Measurements from ENCODE around the gene FRMD6. TPM values are rescaled to one million over a fixed set of nuclear protein-coding genes. Genes with fewer than 3 reads are reported as not detected.

FRMD6 gene
- total and polyA plus RNA-seq, 8 donors: 5.9 to 35.2 (median 9.7) TPM

DNA sequence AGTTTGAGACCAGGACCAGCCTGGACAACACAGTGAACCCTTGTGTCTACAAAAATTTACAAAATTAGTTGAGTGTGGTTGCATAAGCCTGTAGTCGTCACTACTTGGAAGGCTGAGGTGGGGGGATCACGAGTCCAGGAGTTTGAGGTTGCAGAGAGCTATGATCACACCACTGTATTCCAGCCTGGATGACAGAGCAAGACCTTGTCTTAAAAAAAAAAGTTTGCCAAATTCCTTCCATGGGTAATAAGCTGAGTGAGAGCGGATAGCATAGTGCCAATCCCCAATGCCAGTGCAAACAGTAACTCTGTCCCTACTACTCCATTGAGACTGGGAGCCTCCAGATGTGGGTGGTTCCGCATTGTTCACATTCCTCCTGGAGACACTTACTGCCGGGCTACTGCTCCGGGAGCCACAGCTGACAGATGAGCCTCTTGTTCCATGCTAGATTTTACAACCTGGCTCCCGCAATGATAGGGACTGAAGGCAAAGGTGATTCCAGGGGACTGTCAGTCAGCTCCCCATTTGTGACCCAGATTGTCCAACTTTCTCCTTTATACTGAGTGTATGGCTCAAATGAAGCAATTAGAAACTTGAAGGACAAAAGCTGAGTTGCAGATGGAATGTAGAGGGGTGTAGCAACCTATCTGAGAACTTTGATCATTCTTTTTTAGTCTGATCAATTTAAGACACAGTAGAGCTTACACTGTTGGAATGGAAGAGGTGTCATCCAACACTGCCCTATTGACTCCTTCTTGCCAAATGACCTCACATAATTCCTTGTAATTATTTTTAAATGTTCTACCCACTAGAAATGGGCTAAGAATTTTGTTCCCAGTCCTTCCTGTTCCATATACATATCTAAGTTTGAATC, 13.4 kb upstream of the FRMD6 start:
- no peak overlapping the region for H3K4me3 ChIP-seq
- no peaks in the 10 kb centered on the region for H3K4me1 ChIP-seq
- no peak for TF ChIP-seq EP300 (IDR thresholded peaks at IDR 0.05)
- no peak for TF ChIP-seq POLR2AphosphoS5 (IDR thresholded peaks at IDR 0.05)
- TF ChIP-seq POLR2A (IDR thresholded peaks at IDR 0.05): no peak
- TF ChIP-seq, protein P1, sequence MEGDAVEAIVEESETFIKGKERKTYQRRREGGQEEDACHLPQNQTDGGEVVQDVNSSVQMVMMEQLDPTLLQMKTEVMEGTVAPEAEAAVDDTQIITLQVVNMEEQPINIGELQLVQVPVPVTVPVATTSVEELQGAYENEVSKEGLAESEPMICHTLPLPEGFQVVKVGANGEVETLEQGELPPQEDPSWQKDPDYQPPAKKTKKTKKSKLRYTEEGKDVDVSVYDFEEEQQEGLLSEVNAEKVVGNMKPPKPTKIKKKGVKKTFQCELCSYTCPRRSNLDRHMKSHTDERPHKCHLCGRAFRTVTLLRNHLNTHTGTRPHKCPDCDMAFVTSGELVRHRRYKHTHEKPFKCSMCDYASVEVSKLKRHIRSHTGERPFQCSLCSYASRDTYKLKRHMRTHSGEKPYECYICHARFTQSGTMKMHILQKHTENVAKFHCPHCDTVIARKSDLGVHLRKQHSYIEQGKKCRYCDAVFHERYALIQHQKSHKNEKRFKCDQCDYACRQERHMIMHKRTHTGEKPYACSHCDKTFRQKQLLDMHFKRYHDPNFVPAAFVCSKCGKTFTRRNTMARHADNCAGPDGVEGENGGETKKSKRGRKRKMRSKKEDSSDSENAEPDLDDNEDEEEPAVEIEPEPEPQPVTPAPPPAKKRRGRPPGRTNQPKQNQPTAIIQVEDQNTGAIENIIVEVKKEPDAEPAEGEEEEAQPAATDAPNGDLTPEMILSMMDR (IDR thresholded peaks at IDR 0.05): no peak
- no peak for DNase-seq
- no peaks in the 10 kb centered on the region for H3K27me3 ChIP-seq
- H3K36me3 ChIP-seq: peaks cover 0 to 6% (median 0%) of the 10 kb centered on the region in 4 donors
- H3K9me3 ChIP-seq: no peaks in the 10 kb centered on the region
- WGBS, 5 donors: 45 to 57% (median 53%) methylated on average over 7 of the region's 7 CpGs
- intact Hi-C loops (cut with DNase I; ENCODE audit: low total_unique reads): no loop called here
- H3K27ac ChIP-seq: no peak overlapping the region

DNA sequence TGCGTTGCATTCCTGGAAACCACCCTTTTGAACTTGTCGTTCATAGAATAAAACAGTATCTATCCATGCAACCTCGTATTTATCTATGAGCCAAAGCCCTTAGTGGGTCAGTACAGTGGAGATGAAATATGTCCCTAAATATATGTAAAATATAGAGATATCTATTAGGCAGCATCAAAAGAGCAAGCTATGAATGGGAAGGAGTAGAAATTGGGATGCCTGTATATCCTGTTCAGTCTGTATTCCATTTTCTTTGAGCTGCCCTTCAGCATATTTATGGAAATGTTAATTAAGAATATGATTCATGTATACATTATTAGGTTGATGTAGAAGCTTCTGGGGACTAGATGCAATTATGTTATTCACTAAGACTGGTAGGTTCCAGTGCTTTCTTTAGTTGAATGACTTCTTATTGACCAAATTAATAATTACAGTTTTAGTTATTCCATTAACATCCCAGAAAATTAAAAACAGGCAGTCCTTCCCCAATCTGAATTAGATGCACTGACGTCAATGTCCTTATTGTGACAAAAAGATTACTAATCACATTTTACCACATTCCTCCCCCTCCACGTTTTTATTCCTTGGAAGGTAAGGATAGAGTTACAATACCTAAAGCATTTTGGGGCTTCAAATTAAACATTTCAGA, 11.9 kb upstream of the FRMD6 start:
- H3K36me3 ChIP-seq: peaks cover 0 to 6% (median 0%) of the 10 kb centered on the region in 4 donors
- H3K4me3 ChIP-seq: no peak overlapping the region
- no peaks in the 10 kb centered on the region for H3K27me3 ChIP-seq
- intact Hi-C loops (cut with DNase I; ENCODE audit: low total_unique reads): no loop called here
- no peaks in the 10 kb centered on the region for H3K9me3 ChIP-seq
- DNase-seq: no peak
- no peak overlapping the region for H3K27ac ChIP-seq
- no peaks in the 10 kb centered on the region for H3K4me1 ChIP-seq
- TF ChIP-seq POLR2A (IDR thresholded peaks at IDR 0.05): no peak
- TF ChIP-seq POLR2AphosphoS5 (IDR thresholded peaks at IDR 0.05): no peak
- no peak for TF ChIP-seq EP300 (IDR thresholded peaks at IDR 0.05)
- TF ChIP-seq, protein P1 (IDR thresholded peaks at IDR 0.05): no peak
- WGBS, 5 donors: 58 to 76% (median 65%) methylated on average over 5 of the region's 5 CpGs

DNA sequence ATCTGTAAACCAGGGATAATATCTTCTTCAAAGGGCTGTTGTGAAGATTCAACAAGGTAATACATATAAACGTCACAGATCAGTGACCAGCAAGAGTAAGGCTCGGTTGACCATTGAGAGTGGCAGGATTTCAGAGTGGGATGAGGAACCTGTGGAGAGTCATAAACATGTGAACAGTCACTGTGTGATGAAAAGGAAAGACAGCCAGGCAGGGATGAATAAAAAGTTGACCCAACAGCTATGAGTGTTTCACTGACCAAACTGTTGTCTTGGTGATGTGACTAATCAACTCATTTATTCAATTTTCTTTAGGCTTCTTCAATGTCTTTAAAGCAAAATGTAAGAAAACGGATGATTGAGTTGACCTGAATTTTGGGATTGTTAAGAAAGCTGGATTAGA, 8.6 kb upstream of the FRMD6 start:
- no peak overlapping the region for H3K4me3 ChIP-seq
- TF ChIP-seq EP300 (IDR thresholded peaks at IDR 0.05) (no peak), POLR2AphosphoS5 (IDR thresholded peaks at IDR 0.05) (no peak)
- TF ChIP-seq, protein P1 (IDR thresholded peaks at IDR 0.05): no peak
- H3K9me3 ChIP-seq: no peaks in the 10 kb centered on the region
- H3K27me3 ChIP-seq: no peaks in the 10 kb centered on the region
- H3K36me3 ChIP-seq: peaks cover 0 to 6% (median 0%) of the 10 kb centered on the region in 4 donors
- 82 to 95% (median 90%) methylated on average over 3 of the region's 3 CpGs for WGBS, 5 donors
- intact Hi-C loops (cut with DNase I; ENCODE audit: low total_unique reads): no loop called here
- DNase-seq: no peak
- H3K27ac ChIP-seq: no peak overlapping the region
- H3K4me1 ChIP-seq: peaks cover 0 to 1% (median 0%) of the 10 kb centered on the region in 4 donors

DNA sequence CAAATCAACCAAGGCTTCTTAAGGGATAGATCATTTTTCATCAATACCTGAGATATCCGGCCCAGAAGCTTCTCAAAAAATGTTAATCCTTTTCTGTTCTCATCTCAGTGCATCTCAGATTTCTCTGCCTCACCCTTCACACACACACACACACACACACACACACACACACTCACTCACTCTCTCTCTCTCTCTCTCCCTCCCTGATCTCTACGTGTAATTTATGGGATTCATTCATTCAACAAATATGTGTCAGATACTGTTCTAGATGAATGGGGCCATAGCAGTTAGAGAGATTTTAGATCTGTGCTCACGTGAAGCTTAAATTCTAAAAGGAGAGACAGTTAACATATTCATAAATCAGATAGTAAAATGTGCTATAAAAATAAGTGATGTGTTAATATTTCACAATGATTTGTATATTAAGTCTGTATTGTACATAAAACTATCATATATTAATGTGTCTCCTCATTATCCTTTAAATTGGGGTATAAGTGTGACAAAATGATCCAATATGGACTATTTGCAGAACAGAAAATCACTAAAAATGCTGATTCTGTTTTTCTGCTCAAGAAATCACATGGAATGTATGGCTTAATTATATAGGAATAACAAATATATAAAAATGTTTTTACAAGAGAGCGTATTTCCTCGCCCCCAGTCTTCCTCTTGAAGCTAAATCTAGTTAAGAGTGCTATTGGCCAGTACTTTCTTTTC, 7.3 kb upstream of the FRMD6 start:
- no peaks in the 10 kb centered on the region for H3K27me3 ChIP-seq
- intact Hi-C loops (cut with DNase I; ENCODE audit: low total_unique reads): no loop called here
- peaks cover 0 to 6% (median 0%) of the 10 kb centered on the region in 4 donors for H3K36me3 ChIP-seq
- H3K9me3 ChIP-seq: no peaks in the 10 kb centered on the region
- peaks cover 0 to 9% (median under 1%) of the 10 kb centered on the region in 4 donors for H3K4me1 ChIP-seq
- H3K4me3 ChIP-seq: no peak overlapping the region
- DNase-seq: no peak
- no peak overlapping the region for H3K27ac ChIP-seq
- no peak for TF ChIP-seq EP300 (IDR thresholded peaks at IDR 0.05)
- no peak for TF ChIP-seq POLR2A (IDR thresholded peaks at IDR 0.05)
- no peak for TF ChIP-seq POLR2AphosphoS5 (IDR thresholded peaks at IDR 0.05)
- TF ChIP-seq, protein P1 (IDR thresholded peaks at IDR 0.05): no peak
- WGBS, 5 donors: 79 to 87% (median 84%) methylated on average over 5 of the region's 5 CpGs
